ENCODE measurements around the gene ARFGEF3.

Gene ARFGEF3

GRCh38 chr6:138258197-138258596, 96.5 kb downstream of the ARFGEF3 start:
- Histone ChIP-seq H3K4me3 (no peak overlapping the region), H3K27ac (no peak overlapping the region)
- no peak for TF ChIP-seq CTCF (IDR thresholded peaks at IDR 0.05)
- no peak for DNase-seq (ENCODE audit: low spot score)

GRCh38 chr6:138258991-138259390, 97.3 kb downstream of the ARFGEF3 start:
- H3K4me3 ChIP-seq, result no peak overlapping the region
- no peak for TF ChIP-seq CTCF (IDR thresholded peaks at IDR 0.05)

GRCh38 chr6:138261116-138261780, 99.5 kb downstream of the ARFGEF3 start:
- Histone ChIP-seq H3K27ac (no peak overlapping the region), H3K4me3 (no peak overlapping the region)
- no peak for TF ChIP-seq CTCF (IDR thresholded peaks at IDR 0.05)
- DNase-seq (ENCODE audit: low spot score), result no peak

More at GRCh38 chr6:138258991-138259390, 97.3 kb downstream of the ARFGEF3 start:
- no peak overlapping the region for H3K27ac ChIP-seq
- no peak for DNase-seq (ENCODE audit: low spot score)

GRCh38 chr6:138263963-138264362, 102.2 kb downstream of the ARFGEF3 start:
- Histone ChIP-seq H3K27ac (no peak overlapping the region), H3K4me3 (no peak overlapping the region)
- TF ChIP-seq CTCF (IDR thresholded peaks at IDR 0.05), result no peak
- DNase-seq (ENCODE audit: low spot score), result no peak

- no peak for DNase-seq (ENCODE audit: low spot score)
- no peak overlapping the region for H3K4me3 ChIP-seq
- H3K27ac ChIP-seq, result no peak overlapping the region
- TF ChIP-seq CTCF (IDR thresholded peaks at IDR 0.05), result no peak
These were observed 102.7 kb downstream of the ARFGEF3 start for GRCh38 chr6:138264372-138264880.

GRCh38 chr6:138266095-138266494, 104.4 kb downstream of the ARFGEF3 start:
- TF ChIP-seq CTCF (IDR thresholded peaks at IDR 0.05), result no peak
- H3K4me3 ChIP-seq, result no peak overlapping the region
- no peak overlapping the region for H3K27ac ChIP-seq
- DNase-seq (ENCODE audit: low spot score), result no peak
